Stomach (tissue), 9 donors: ENCODE data around the gene SLC35F6. TPM values are rescaled to one million over a fixed set of nuclear protein-coding genes. Genes with fewer than 3 reads are reported as not detected.

Experiments
- DNase-seq, 2 donors: peaks; one replicate each; pipeline versions ENCODE4 v3.0.0 to v3.0.0-alpha.2; 2013 to 2019
- H3K27ac ChIP-seq, 5 donors: fragments of 200-600 bp in 4 of 5; sonication (generic) in 4 of 5; one replicate each; pipeline ENCODE4 v1.5.1; 2013 to 2019; ENCODE audit warnings: mild to moderate bottlenecking in 1 of 5, moderate library complexity in 1 of 5
- H3K27me3 ChIP-seq, 3 donors: fragments of 200-600 bp; sonication (generic); one replicate each; pipeline ENCODE4 v1.5.1; 2017 to 2019; ENCODE audit warnings: mixed run types in 1 of 3
- H3K36me3 ChIP-seq, 4 donors: fragments of 200-600 bp; sonication (generic); 1 replicate in 3 of 4; 2 replicates in 1 of 4; pipeline ENCODE4 v1.5.1; 2016 to 2019
- H3K4me1 ChIP-seq, 4 donors: fragments of 200-600 bp; sonication (generic); one replicate each; pipeline ENCODE4 v1.5.1; 2016 to 2019
- H3K4me3 ChIP-seq, 4 donors: fragments of 200-600 bp; sonication (generic) in 3 of 4; one replicate each; pipeline ENCODE4 v1.5.1; 2016 to 2019; ENCODE audit warnings: mild to moderate bottlenecking in 1 of 4
- H3K9me3 ChIP-seq, 4 donors: fragments of 200-600 bp; sonication (generic); one replicate each; pipeline ENCODE4 v1.5.1; 2016 to 2019
- EP300 ChIP-seq: sonication (generic); formaldehyde crosslinking; IDR thresholded peaks from one replicate; pipeline ENCODE4 v1.6.1; 2017; ENCODE audit warnings: antibody characterized with exemption
- POLR2A ChIP-seq, 4 donors: fragments of 450-650 bp; IDR thresholded peaks; one replicate each; pipeline ENCODE4 v1.6.1; 2016; ENCODE audit warnings: antibody characterized with exemption in 4 of 4, control low read depth in 2 of 4, mild to moderate bottlenecking in 1 of 4, moderate library complexity in 1 of 4
- POLR2AphosphoS5 ChIP-seq, 3 donors: sonication (generic); formaldehyde crosslinking; IDR thresholded peaks; one replicate each; pipeline ENCODE4 v1.6.1; 2016; ENCODE audit warnings: antibody characterized with exemption in 3 of 3
- WGBS, 5 donors: extraction: QIAGEN DNeasy Blood & Tissue Kit in 3 of 5; methylation state at CpG; one replicate each; pipeline versions ENCODE4 v1.1.5 to v1.1.7; 2013 to 2018; 5-methylcytosine and 5-hydroxymethylcytosine counted together
- intact Hi-C: fragments of 100-400 bp; cut with DNase I; formaldehyde crosslinking; loops from one replicate; pipeline ENCODE4 v1.15.1; 2023; ENCODE audit warnings: low total_unique reads
- polyA plus RNA-seq, 3 donors: library from polyadenylated mRNA; stranded (reverse); fragments of 200-250 nt; gene quantifications; one replicate each; pipeline ENCODE4 v1.2.3, GENCODE V29; 2013
- total RNA-seq, 5 donors: library from RNA; depleted of rRNA; stranded (reverse); fragments of >200 nt; gene quantifications; one replicate each; pipeline versions ENCODE4 v1.1.0 to v1.2.3, GENCODE V29; 2014 to 2016
- TF ChIP-seq, protein P1 (sequence below), 7 experiments: fragments of 450-650 bp in 4 of 7; fragments of 200-600 bp in 3 of 7; sonication (generic) in 3 of 7; IDR thresholded peaks; one replicate each; pipeline ENCODE4 v1.5.1; 2016 to 2019; ENCODE audit warnings: antibody characterized with exemption in 7 of 7, control low read depth in 2 of 7, mild to moderate bottlenecking in 1 of 7
- donor health status: healthy with polysubstance abuse.
- donor health status: Bipolar disorder and iron deficiency.
- donor health status: healthy.

SLC35F6 gene
- total and polyA plus RNA-seq, 8 donors: 4.9 to 40.9 (median 12.9) TPM

DNA sequence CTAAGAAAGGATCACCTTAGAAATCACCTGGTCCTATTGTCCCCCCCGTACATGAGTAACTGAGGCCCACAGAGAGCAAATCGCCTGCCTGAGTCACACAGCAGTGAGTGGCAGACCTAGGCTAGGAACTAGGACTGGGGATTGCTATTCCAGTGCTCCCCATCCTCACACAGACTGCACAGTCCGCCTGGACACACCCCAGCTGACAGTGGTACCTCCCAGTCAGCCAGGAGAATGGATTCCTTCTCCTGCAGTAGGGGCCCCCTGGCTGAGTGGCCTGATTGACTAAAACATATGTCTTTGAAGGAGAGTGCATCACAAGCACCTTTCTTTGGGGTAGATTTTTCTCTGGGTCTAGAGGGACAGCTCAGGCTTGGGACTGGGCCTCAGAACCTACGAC is 32.4 kb upstream of the SLC35F6 start:
- Histone ChIP-seq H3K4me3 (no peak overlapping the region), H3K36me3 (peaks cover 0 to 5% (median 0%) of the 10 kb centered on the region in 4 donors), H3K9me3 (no peaks in the 10 kb centered on the region), H3K27me3 (peaks cover 0 to 47% (median 14%) of the 10 kb centered on the region in 3 donors), H3K4me1 (peaks cover 0 to 5% (median 4%) of the 10 kb centered on the region in 4 donors), H3K27ac (no peak overlapping the region)
- intact Hi-C loops: no loop called here
- 85 to 90% (median 86%) methylated on average over 4 of the region's 4 CpGs for WGBS, 5 donors
- TF ChIP-seq POLR2A (IDR thresholded peaks at IDR 0.05) (no peak), EP300 (no peak), POLR2AphosphoS5 (IDR thresholded peaks at IDR 0.05) (no peak)
- TF ChIP-seq, protein P1, sequence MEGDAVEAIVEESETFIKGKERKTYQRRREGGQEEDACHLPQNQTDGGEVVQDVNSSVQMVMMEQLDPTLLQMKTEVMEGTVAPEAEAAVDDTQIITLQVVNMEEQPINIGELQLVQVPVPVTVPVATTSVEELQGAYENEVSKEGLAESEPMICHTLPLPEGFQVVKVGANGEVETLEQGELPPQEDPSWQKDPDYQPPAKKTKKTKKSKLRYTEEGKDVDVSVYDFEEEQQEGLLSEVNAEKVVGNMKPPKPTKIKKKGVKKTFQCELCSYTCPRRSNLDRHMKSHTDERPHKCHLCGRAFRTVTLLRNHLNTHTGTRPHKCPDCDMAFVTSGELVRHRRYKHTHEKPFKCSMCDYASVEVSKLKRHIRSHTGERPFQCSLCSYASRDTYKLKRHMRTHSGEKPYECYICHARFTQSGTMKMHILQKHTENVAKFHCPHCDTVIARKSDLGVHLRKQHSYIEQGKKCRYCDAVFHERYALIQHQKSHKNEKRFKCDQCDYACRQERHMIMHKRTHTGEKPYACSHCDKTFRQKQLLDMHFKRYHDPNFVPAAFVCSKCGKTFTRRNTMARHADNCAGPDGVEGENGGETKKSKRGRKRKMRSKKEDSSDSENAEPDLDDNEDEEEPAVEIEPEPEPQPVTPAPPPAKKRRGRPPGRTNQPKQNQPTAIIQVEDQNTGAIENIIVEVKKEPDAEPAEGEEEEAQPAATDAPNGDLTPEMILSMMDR (IDR thresholded peaks at IDR 0.05): no peak
- DNase-seq: no peak

DNA sequence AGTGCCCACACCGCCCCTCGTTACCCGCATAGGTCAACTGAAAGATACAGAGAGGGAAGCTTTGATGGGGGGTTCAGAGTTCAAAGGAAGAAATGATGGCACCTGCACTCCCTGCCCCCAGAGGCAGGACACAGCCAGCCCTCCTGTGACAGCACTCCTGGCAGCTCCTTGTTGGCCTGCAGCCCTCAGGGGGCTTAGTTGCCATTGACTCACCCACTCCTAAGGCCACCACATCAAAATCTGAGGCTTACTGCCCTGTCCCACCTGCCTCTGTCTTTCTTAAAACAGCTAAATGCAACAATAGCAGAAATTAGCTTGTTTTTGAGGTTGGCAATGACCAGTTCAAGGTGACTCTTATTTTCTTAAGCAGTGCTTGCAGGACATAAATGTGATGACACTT is 31.6 kb upstream of the SLC35F6 start:
- Histone ChIP-seq H3K36me3 (peaks cover 0 to 5% (median 0%) of the 10 kb centered on the region in 4 donors), H3K9me3 (no peaks in the 10 kb centered on the region), H3K4me3 (no peak overlapping the region), H3K4me1 (peaks cover 0 to 5% (median 4%) of the 10 kb centered on the region in 4 donors), H3K27me3 (peaks cover 0 to 40% (median 12%) of the 10 kb centered on the region in 3 donors), H3K27ac (no peak overlapping the region)
- DNase-seq: no peak
- 92 to 96% (median 94%) methylated on average over 3 of the region's 3 CpGs for WGBS, 5 donors
- TF ChIP-seq EP300 (no peak), POLR2A (IDR thresholded peaks at IDR 0.05) (no peak), POLR2AphosphoS5 (IDR thresholded peaks at IDR 0.05) (no peak)
- TF ChIP-seq, protein P1 (IDR thresholded peaks at IDR 0.05): no peak
- intact Hi-C loops: no loop called here

DNA sequence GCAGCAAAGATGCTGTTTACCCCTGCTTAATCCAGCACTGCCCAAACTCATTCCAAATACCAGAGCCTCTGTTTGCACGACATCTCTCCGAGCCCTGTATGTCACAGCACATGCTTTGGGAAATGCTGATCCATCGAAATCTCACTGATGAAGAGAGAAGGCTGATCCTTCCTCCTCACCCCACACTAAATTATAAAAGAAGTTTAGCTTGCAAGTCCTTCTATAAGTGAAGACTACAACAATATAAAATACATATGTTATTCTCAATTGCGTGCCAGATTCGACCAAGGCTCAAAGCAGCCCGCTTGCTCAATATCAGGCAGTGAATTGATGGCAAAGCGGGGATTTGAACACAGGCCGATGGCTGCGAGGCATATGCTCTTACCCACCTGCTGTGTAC is 30.7 kb upstream of the SLC35F6 start:
- WGBS, 5 donors: 83 to 86% (median 86%) methylated on average over 9 of the region's 9 CpGs
- peaks cover 0 to 5% (median 2%) of the 10 kb centered on the region in 4 donors for H3K4me1 ChIP-seq
- peaks cover 0 to 4% (median 0%) of the 10 kb centered on the region in 4 donors for H3K36me3 ChIP-seq
- no peak for DNase-seq
- no peaks in the 10 kb centered on the region for H3K9me3 ChIP-seq
- H3K4me3 ChIP-seq: no peak overlapping the region
- no peak overlapping the region for H3K27ac ChIP-seq
- H3K27me3 ChIP-seq: peaks cover 0 to 32% (median 3%) of the 10 kb centered on the region in 3 donors
- intact Hi-C loops: no loop called here
- no peak for TF ChIP-seq POLR2AphosphoS5 (IDR thresholded peaks at IDR 0.05)
- TF ChIP-seq, protein P1 (IDR thresholded peaks at IDR 0.05): no peak
- no peak for TF ChIP-seq EP300
- TF ChIP-seq POLR2A (IDR thresholded peaks at IDR 0.05): no peak

DNA sequence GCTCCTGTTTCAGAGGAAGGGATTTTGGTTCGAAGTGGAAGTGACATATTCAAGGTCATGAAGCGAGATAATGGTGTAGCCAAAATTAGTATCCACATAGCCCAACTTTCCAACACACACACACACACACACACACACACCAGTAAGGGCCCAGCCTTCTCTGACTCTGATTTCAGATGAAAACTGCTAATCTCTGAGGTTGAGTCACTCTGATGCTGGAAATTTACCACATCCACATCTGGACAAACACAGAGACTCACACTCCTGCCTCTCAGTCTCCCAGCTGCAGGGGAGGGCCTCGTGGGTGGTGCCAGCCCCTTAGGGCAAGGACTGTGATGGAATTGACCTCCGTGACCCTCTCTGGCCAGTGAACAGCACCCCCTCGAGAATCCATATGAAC is 29.0 kb upstream of the SLC35F6 start:
- H3K36me3 ChIP-seq: no peaks in the 10 kb centered on the region
- peaks cover 0 to 22% (median 0%) of the 10 kb centered on the region in 3 donors for H3K27me3 ChIP-seq
- H3K4me1 ChIP-seq: peaks cover 0 to 5% (median 2%) of the 10 kb centered on the region in 4 donors
- WGBS, 5 donors: 36 to 63% (median 60%) methylated on average over 5 of the region's 5 CpGs
- DNase-seq: no peak
- H3K9me3 ChIP-seq: no peaks in the 10 kb centered on the region
- TF ChIP-seq POLR2A (IDR thresholded peaks at IDR 0.05) (no peak), POLR2AphosphoS5 (IDR thresholded peaks at IDR 0.05) (no peak), EP300 (no peak)
- TF ChIP-seq, protein P1 (IDR thresholded peaks at IDR 0.05): no peak
- no peak overlapping the region for H3K27ac ChIP-seq
- no peak overlapping the region for H3K4me3 ChIP-seq
- intact Hi-C loops: no loop called here
